ENCODE data around the gene MRPS23. TPM values are rescaled to one million over a fixed set of nuclear protein-coding genes. Genes with fewer than 3 reads are reported as not detected.

The MRPS23 gene
- total and polyA plus RNA-seq, 2 of the 8 experiments (the other 6 are each of a cell fraction or from before 2014, with no cell fraction given), result 38.6 to 60.4 TPM

DNA sequence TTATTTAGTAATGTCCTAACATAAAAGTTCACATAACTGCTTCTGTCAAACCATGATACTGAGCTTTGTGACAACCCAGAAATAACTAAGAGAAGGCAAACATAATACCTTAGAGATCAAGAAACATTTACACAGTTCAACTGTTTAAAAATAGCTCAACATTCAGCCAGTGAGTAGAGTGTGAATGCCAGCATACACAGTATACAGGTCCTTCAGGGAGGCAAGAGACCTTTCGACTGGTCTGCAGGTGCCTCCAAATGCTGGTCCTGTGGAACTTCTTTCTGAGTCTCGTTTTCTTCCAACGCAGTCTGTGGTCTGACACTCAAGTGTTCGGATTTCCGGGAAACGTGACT, 10.3 kb downstream of the MRPS23 start:
- ChIA-PET POLR2A (ENCODE audit: partially characterized antibody) (interaction anchor here (0.6 to 1.4 kb wide), 3 partner anchors 11 to 186 kb away, joined by 3 to 6 read pairs (median 3); partner anchors contain the start of gene MRPS23), CTCF (ENCODE audit: partially characterized antibody) (interaction anchor here (0.7 to 1.6 kb wide), 5 partner anchors 9 to 596 kb away, joined by 3 to 7 read pairs (median 3); partner anchors contain the start of gene MRPS23)
- FAIRE-seq (no peak), DNase-seq (ENCODE audit: low read depth in 1 of 2, low spot score in 2 of 2) (no peak)
- Histone ChIP-seq H2BK12ac (ENCODE audit: low read depth, low read length) (no peak overlapping the region), H3K23ac (ENCODE audit: insufficient read length) (no peak overlapping the region), H3K79me1 (ENCODE audit: low read depth, low read length) (no peaks in the 10 kb centered on the region; the same call in 1 of the 2 replicates), H3K9ac (replicated peaks in 1 of 4; ENCODE audit: extremely low read depth in 1 of 4, low read depth in 3 of 4, low read length in 3 of 4) (no peak overlapping the region), H3K56ac (replicated peaks; ENCODE audit: insufficient read length, low read depth, low read length) (no peak overlapping the region), H3K79me2 (ENCODE audit: control insufficient read depth in 1 of 2, insufficient read depth in 2 of 2, low read length in 2 of 2) (peaks cover 0 to 6% of the 10 kb centered on the region in 2 experiments; a peak in 1 of 4 replicates), H2BK120ac (replicated peaks; ENCODE audit: low read depth, low read length) (no peak overlapping the region), H3K4me3 (ENCODE audit: extremely low read depth in 1 of 4, insufficient read depth in 2 of 4, low read depth in 3 of 4, low read length in 4 of 4) (no peak overlapping the region), H3K9me3 (ENCODE audit: insufficient read depth in 2 of 2, low read depth in 1 of 2, low read length in 1 of 2) (no peaks in the 10 kb centered on the region), H3K14ac (ENCODE audit: insufficient read length) (no peak overlapping the region), H2BK15ac (ENCODE audit: low read length) (no peak overlapping the region), H4K8ac (ENCODE audit: extremely low read depth, insufficient read depth, low read length) (no peak overlapping the region), H3K36me3 (ENCODE audit: control insufficient read depth in 2 of 4, insufficient read depth in 4 of 4, low read length in 3 of 4) (peaks cover 7 to 29% (median 22%) of the 10 kb centered on the region in 4 experiments), H4K91ac (replicated peaks; ENCODE audit: insufficient read length, low read length) (no peak overlapping the region), H3K27ac (ENCODE audit: low read depth, low read length) (no peak overlapping the region), H4K20me1 (replicated peaks in 1 of 2; ENCODE audit: control insufficient read depth in 1 of 2, insufficient read depth in 2 of 2, low read length in 2 of 2) (peaks cover 0 to 7% of the 10 kb centered on the region in 2 experiments), H3K4me2 (ENCODE audit: insufficient read depth in 1 of 2, low read depth in 2 of 2, low read length in 2 of 2) (no peak overlapping the region), H2BK20ac (ENCODE audit: low read length) (no peak overlapping the region), H3K23me2 (ENCODE audit: low read depth, low read length) (no peaks in the 10 kb centered on the region; the same call in 1 of the 2 replicates), H4K5ac (ENCODE audit: insufficient read length, low read depth, low read length) (no peak overlapping the region), H2AK5ac (ENCODE audit: low read depth, low read length) (no peak overlapping the region), H3K18ac (ENCODE audit: extremely low read depth, low read length) (no peak overlapping the region), H2AFZ (ENCODE audit: low read length) (no peak overlapping the region), H2BK5ac (ENCODE audit: low read depth, low read length) (no peak overlapping the region), H3K4me1 (replicated peaks in 1 of 4; ENCODE audit: control insufficient read depth in 3 of 4, insufficient read depth in 4 of 4, low read length in 3 of 4) (no peaks in the 10 kb centered on the region), H3K4ac (replicated peaks; ENCODE audit: insufficient read length, low read depth, low read length) (no peak overlapping the region), H3K27me3 (replicated peaks in 1 of 4; ENCODE audit: control insufficient read depth in 3 of 4, extremely low read depth in 1 of 4, insufficient read depth in 3 of 4, low read length in 3 of 4) (no peaks in the 10 kb centered on the region)
- WGBS, 2 experiments (ENCODE audit: extremely low coverage in 1 of 2, insufficient coverage in 1 of 2, insufficient read length in 1 of 2, insufficient replicate concordance in 2 of 2, low coverage in 1 of 2, low lambda C conversion rate in 2 of 2, missing lambda C conversion rate in 1 of 2), result 94% methylated on average over 6 of the region's 6 CpGs; no CpG with 5 or more reads in 1 of the 2 experiments
- no peak for TF ChIP-seq POU5F1 (IDR thresholded peaks at IDR 0.05; ENCODE audit: low read depth, low read length)
- no peak for TF ChIP-seq KDM4A (IDR thresholded peaks at IDR 0.05; ENCODE audit: low read depth, low read length, severe bottlenecking)
- no peak for TF ChIP-seq CTBP2 (IDR thresholded peaks at IDR 0.05; ENCODE audit: borderline replicate concordance, insufficient read depth, insufficient read length, low read length)
- TF ChIP-seq KDM5A (IDR thresholded peaks at IDR 0.05; ENCODE audit: low read length), result no peak
- TF ChIP-seq PHF8 (conservative IDR thresholded peaks at IDR 0.05; ENCODE audit: low read depth, low read length), result no peak
- no peak for TF ChIP-seq HDAC2 (IDR thresholded peaks at IDR 0.05; ENCODE audit: borderline replicate concordance in 1 of 2, low read depth in 2 of 2, low read length in 2 of 2)
- no peak for TF ChIP-seq TAF1 (IDR thresholded peaks at IDR 0.05; ENCODE audit: low read depth, low read length)
- TF ChIP-seq ATF2 (IDR thresholded peaks at IDR 0.05; ENCODE audit: low read length), result no peak
- TF ChIP-seq SUZ12 (IDR thresholded peaks at IDR 0.05; ENCODE audit: low read length), result no peak
- no peak for TF ChIP-seq SIRT6 (IDR thresholded peaks at IDR 0.05; ENCODE audit: low read length)
- TF ChIP-seq CREB1 (IDR thresholded peaks at IDR 0.05), result no peak
- TF ChIP-seq RFX5 (IDR thresholded peaks at IDR 0.05; ENCODE audit: borderline replicate concordance, low read depth, low read length), result no peak
